ENCODE measurements around the gene NR0B2. TPM values are rescaled to one million over a fixed set of nuclear protein-coding genes. Genes with fewer than 3 reads are reported as not detected.

NR0B2 gene
- total and polyA plus RNA-seq, 8 donors, result 1.2 to 7.8 (median 3.8) TPM

DNA sequence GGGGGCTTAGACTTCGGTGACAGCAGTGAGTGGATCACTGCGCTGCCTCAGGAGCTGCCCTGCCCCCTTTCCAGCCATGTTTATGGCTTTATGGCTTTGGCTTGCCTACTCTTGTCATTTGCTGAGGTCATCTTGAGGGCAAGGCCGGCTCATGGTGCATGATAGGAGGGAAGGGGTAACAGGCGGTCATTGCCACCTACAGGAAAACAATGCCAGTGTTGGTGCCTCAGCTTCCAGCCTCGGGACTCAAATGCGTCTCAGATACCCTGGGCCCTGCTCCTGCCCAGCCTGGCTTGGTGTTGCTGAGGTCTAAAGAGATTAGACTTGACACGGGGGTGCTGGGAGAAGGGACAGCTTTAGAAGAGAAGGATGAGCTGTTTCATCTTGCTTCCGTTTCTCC is 32.0 kb upstream of the NR0B2 start:
- DNase-seq (no peak), ATAC-seq (no peak)
- TF ChIP-seq, protein P1, sequence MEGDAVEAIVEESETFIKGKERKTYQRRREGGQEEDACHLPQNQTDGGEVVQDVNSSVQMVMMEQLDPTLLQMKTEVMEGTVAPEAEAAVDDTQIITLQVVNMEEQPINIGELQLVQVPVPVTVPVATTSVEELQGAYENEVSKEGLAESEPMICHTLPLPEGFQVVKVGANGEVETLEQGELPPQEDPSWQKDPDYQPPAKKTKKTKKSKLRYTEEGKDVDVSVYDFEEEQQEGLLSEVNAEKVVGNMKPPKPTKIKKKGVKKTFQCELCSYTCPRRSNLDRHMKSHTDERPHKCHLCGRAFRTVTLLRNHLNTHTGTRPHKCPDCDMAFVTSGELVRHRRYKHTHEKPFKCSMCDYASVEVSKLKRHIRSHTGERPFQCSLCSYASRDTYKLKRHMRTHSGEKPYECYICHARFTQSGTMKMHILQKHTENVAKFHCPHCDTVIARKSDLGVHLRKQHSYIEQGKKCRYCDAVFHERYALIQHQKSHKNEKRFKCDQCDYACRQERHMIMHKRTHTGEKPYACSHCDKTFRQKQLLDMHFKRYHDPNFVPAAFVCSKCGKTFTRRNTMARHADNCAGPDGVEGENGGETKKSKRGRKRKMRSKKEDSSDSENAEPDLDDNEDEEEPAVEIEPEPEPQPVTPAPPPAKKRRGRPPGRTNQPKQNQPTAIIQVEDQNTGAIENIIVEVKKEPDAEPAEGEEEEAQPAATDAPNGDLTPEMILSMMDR (IDR thresholded peaks at IDR 0.05), result no peak
- no peak overlapping the region for H3K27ac ChIP-seq
- H3K27me3 ChIP-seq, result no peaks in the 10 kb centered on the region
- no peak overlapping the region for H3K4me3 ChIP-seq
- peaks cover 0 to 64% of the 10 kb centered on the region in 2 donors for H3K36me3 ChIP-seq
- intact Hi-C loops (cut with DNase I), result no loop called here
- H3K9me3 ChIP-seq, result no peaks in the 10 kb centered on the region
- H3K4me1 ChIP-seq, result no peaks in the 10 kb centered on the region

DNA sequence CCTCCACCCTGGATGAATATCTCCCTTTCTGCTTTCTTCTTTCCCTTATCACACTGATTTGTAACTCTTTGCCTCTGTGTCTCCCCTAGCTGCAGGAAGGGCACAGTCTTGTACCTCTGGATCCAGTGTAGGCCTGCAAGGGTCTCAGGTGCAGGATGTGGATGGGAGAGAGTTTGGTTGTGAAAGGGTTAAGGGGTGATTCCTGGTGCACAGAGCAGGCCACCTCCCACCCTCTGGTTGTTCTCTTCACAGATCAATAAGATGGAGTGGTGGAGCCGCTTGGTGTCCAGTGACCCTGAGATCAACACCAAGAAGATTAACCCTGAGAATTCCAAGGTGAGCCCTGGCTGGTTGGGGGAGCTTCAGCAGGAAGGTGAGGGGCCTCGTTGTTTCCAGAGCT is 31.4 kb upstream of the NR0B2 start:
- no peaks in the 10 kb centered on the region for H3K27me3 ChIP-seq
- DNase-seq (no peak), ATAC-seq (no peak)
- H3K4me1 ChIP-seq, result no peaks in the 10 kb centered on the region
- no peak overlapping the region for H3K27ac ChIP-seq
- H3K9me3 ChIP-seq, result no peaks in the 10 kb centered on the region
- TF ChIP-seq, protein P1 (IDR thresholded peaks at IDR 0.05), result no peak
- H3K4me3 ChIP-seq, result no peak overlapping the region
- H3K36me3 ChIP-seq, result peaks cover 0 to 64% of the 10 kb centered on the region in 2 donors
- intact Hi-C loops (cut with DNase I), result no loop called here

DNA sequence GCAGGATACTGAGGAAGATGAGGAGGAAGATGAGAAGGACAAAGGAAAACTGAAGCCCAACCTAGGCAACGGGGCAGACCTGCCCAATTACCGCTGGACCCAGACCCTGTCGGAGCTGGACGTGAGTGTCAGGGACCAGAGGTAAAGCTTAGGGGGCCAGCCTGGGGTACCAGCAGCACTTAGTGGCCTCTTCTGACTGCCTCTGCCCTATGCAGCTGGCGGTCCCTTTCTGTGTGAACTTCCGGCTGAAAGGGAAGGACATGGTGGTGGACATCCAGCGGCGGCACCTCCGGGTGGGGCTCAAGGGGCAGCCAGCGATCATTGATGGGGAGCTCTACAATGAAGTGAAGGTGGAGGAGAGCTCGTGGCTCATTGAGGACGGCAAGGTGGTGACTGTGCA is 28.9 kb upstream of the NR0B2 start:
- TF ChIP-seq, protein P1 (IDR thresholded peaks at IDR 0.05), result no peak
- Histone ChIP-seq H3K27ac (no peak overlapping the region), H3K27me3 (no peaks in the 10 kb centered on the region), H3K4me3 (no peak overlapping the region), H3K4me1 (peaks cover 0 to 5% of the 10 kb centered on the region in 2 donors), H3K9me3 (no peaks in the 10 kb centered on the region), H3K36me3 (peaks cover 0 to 76% of the 10 kb centered on the region in 2 donors)
- DNase-seq, result no peak
- intact Hi-C loops (cut with DNase I), result no loop called here
- ATAC-seq, result no peak

DNA sequence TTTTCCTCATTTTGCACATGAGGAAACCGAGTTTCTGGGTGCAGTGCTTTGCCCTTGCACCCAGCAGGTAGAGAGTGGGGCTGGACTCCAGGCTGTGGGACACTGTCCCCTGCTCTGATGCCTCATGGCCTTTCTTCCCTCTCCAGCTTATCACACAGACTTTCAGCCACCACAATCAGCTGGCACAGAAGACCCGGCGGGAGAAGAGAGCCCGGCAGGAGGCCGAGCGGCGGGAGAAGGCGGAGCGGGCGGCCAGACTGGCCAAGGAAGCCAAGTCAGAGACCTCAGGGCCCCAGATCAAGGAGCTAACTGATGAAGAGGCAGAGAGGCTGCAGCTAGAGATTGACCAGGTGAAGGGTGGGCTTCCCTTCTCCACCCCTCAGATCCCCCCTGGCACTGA is 27.5 kb upstream of the NR0B2 start:
- peaks cover 0 to 79% of the 10 kb centered on the region in 2 donors for H3K36me3 ChIP-seq
- TF ChIP-seq, protein P1 (IDR thresholded peaks at IDR 0.05), result no peak
- H3K27ac ChIP-seq, result no peak overlapping the region
- DNase-seq (no peak), ATAC-seq (no peak)
- no peaks in the 10 kb centered on the region for H3K27me3 ChIP-seq
- H3K4me1 ChIP-seq, result peaks cover 0 to 5% of the 10 kb centered on the region in 2 donors
- intact Hi-C loops (cut with DNase I), result no loop called here
- no peaks in the 10 kb centered on the region for H3K9me3 ChIP-seq
- H3K4me3 ChIP-seq, result no peak overlapping the region

DNA sequence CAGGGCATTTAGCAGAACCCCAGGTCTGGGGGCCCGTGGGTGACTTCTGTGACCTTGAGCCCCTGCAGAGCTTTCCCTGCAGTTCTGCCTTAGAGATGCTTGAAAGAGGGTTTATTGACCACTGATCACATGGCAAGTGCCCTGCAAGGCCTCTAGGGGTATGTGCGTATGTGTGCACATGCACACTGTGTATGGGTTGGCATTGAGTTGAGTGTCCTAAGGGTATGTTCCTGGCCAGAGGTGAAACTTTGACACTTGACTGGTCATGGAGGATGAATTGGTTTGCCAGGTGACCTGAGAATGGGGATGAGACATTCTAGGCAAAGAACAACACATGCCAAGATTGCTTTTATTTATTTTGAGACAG is 24.9 kb upstream of the NR0B2 start:
- Histone ChIP-seq H3K36me3 (peaks cover 0 to 74% of the 10 kb centered on the region in 2 donors), H3K27ac (no peak overlapping the region), H3K4me3 (no peak overlapping the region), H3K27me3 (no peaks in the 10 kb centered on the region), H3K4me1 (peaks cover 0 to 5% of the 10 kb centered on the region in 2 donors), H3K9me3 (no peaks in the 10 kb centered on the region)
- ATAC-seq, result no peak
- TF ChIP-seq, protein P1 (IDR thresholded peaks at IDR 0.05), result no peak
- no peak for DNase-seq
- intact Hi-C loops (cut with DNase I), result no loop called here

Data from left lung (tissue), 10 donors.